Measurements from ENCODE around the gene HES3. TPM values are rescaled to one million over a fixed set of nuclear protein-coding genes. Genes with fewer than 3 reads are reported as not detected.

The HES3 gene
- total and polyA plus RNA-seq, 9 donors: not detected

- Histone ChIP-seq H3K36me3 (no peaks in the 10 kb centered on the region), H3K9me3 (no peaks in the 10 kb centered on the region), H3K27ac (no peak overlapping the region), H3K27me3 (peaks cover 15% of the 10 kb centered on the region), H3K4me1 (ENCODE audit: insufficient read depth) (peaks cover 18% of the 10 kb centered on the region), H3K4me3 (no peak overlapping the region)
- DNase-seq: peak in 2 of 5 donors; percentile 39 to 47
- WGBS, 3 donors: 50 to 61% (median 58%) methylated on average over 5 of the region's 5 CpGs
- TF ChIP-seq, protein P1, sequence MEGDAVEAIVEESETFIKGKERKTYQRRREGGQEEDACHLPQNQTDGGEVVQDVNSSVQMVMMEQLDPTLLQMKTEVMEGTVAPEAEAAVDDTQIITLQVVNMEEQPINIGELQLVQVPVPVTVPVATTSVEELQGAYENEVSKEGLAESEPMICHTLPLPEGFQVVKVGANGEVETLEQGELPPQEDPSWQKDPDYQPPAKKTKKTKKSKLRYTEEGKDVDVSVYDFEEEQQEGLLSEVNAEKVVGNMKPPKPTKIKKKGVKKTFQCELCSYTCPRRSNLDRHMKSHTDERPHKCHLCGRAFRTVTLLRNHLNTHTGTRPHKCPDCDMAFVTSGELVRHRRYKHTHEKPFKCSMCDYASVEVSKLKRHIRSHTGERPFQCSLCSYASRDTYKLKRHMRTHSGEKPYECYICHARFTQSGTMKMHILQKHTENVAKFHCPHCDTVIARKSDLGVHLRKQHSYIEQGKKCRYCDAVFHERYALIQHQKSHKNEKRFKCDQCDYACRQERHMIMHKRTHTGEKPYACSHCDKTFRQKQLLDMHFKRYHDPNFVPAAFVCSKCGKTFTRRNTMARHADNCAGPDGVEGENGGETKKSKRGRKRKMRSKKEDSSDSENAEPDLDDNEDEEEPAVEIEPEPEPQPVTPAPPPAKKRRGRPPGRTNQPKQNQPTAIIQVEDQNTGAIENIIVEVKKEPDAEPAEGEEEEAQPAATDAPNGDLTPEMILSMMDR (IDR thresholded peaks at IDR 0.05): no peak
- TF ChIP-seq EP300 (IDR thresholded peaks at IDR 0.05) (no peak), POLR2A (IDR thresholded peaks at IDR 0.05) (no peak)
- intact Hi-C loops (cut with DNase I): loop anchor here (2.0 to 10.0 kb wide), 8 partner anchors 95 to 203 kb away; partner anchors contain the start of gene KCNAB2 (in 1 of the 4)
These were observed 3.7 kb downstream of the HES3 start for GRCh38 chr1:6247651-6248050.

- peak; percentile 53 to 83 (median 72) for DNase-seq
- no peak for TF ChIP-seq POLR2A (IDR thresholded peaks at IDR 0.05)
- intact Hi-C loops (cut with DNase I): loop anchor here in 3 of 4 donors (5.0 to 10.0 kb wide), 6 partner anchors 94 to 203 kb away; partner anchors contain the start of gene KCNAB2 (in 1 of the 3)
These were observed 4.3 kb downstream of the HES3 start for GRCh38 chr1:6248161-6248776.

GRCh38 chr1:6248932-6249738 is 5.2 kb downstream of the HES3 start:
- Histone ChIP-seq H3K27ac (peak overlapping the region in 1 of 2 donors; percentile 33), H3K27me3 (peaks cover 6% of the 10 kb centered on the region), H3K36me3 (no peaks in the 10 kb centered on the region), H3K4me1 (ENCODE audit: insufficient read depth) (peaks cover 18% of the 10 kb centered on the region), H3K9me3 (no peaks in the 10 kb centered on the region), H3K4me3 (no peak overlapping the region)
- TF ChIP-seq, protein P1 (IDR thresholded peaks at IDR 0.05): no peak
- no peak for TF ChIP-seq EP300 (IDR thresholded peaks at IDR 0.05)
- no peak for TF ChIP-seq POLR2A (IDR thresholded peaks at IDR 0.05)
- 5 to 56% (median 13%) methylated on average over 8 to 96 of the region's 96 CpGs for WGBS, 3 donors
- intact Hi-C loops (cut with DNase I): loop anchor here in 3 of 4 donors (5.0 to 10.0 kb wide), 6 partner anchors 93 to 204 kb away; partner anchors contain the start of gene KCNAB2 (in 1 of the 3)
- DNase-seq: peak in 4 of 5 donors; percentile 42 to 68 (median 64)

More at GRCh38 chr1:6248161-6248776, 4.3 kb downstream of the HES3 start:
- Histone ChIP-seq H3K4me3 (no peak overlapping the region), H3K27ac (peak overlapping the region in 1 of 2 donors; percentile 33), H3K4me1 (ENCODE audit: insufficient read depth) (peaks cover 18% of the 10 kb centered on the region), H3K36me3 (no peaks in the 10 kb centered on the region), H3K27me3 (peaks cover 10% of the 10 kb centered on the region), H3K9me3 (no peaks in the 10 kb centered on the region)
- WGBS, 3 donors: 43 to 56% (median 54%) methylated on average over 14 of the region's 14 CpGs

GRCh38 chr1:6249739-6250689 is 6.0 kb downstream of the HES3 start:
- H3K27ac ChIP-seq: no peak overlapping the region
- peaks cover 18% of the 10 kb centered on the region for H3K4me1 ChIP-seq (ENCODE audit: insufficient read depth)
- peaks cover 6% of the 10 kb centered on the region for H3K27me3 ChIP-seq
- no peaks in the 10 kb centered on the region for H3K36me3 ChIP-seq
- intact Hi-C loops (cut with DNase I): loop anchor here in 3 of 4 donors (5.0 to 10.0 kb wide), 6 partner anchors 92 to 205 kb away; partner anchors contain the start of gene KCNAB2 (in 1 of the 3)
- WGBS, 3 donors: 17 to 19% (median 17%) methylated on average over 58 to 71 of the region's 71 CpGs
- H3K4me3 ChIP-seq: no peak overlapping the region
- no peaks in the 10 kb centered on the region for H3K9me3 ChIP-seq
- no peak for TF ChIP-seq EP300 (IDR thresholded peaks at IDR 0.05)
- TF ChIP-seq, protein P1 (IDR thresholded peaks at IDR 0.05): no peak
- TF ChIP-seq POLR2A (IDR thresholded peaks at IDR 0.05): no peak
- peak in 3 of 5 donors; percentile 37 to 48 (median 37) for DNase-seq

All from ovary (tissue), 9 donors.